Measurements from ENCODE around the gene SYNM. TPM values are rescaled to one million over a fixed set of nuclear protein-coding genes. Genes with fewer than 3 reads are reported as not detected.

Gene SYNM
- total and polyA plus RNA-seq, 2 experiments from 2014 or later: 9.7 to 13.8 TPM

DNA sequence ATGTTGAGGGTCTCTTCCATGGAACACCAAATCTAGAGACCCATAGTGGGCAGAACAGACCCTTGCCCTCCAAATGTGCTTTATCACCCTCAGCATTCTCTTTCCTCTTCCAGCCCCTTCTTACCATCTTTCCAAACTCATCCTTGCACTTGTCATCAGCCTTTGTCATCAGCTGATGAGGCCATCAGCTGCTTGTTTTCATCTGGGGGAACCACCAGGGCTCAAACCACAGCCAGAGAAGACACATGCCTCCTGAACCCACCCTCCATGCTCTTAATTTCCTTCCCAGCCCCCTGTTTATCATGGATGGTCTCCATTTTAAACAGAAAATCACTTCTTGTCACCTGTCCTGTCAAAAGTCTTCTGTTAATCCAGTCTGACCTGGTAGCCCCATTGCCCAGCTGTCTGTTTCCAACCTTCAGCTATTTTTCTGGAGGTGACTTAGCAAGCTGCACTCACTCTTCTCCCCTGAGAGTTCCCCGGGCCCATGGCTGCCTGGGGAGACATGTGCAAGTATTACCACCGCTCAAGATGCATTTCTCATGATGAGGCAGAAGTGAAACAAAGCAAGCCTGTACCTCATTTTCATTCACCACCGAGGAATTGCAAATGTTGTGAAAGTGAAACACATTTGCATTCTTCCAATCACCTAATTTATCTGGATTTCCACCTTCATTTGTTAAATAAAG lies 14.7 kb upstream of the SYNM start:
- no peak overlapping the region for H3K27ac ChIP-seq
- no peaks in the 10 kb centered on the region for H3K36me3 ChIP-seq (replicated peaks; ENCODE audit: insufficient read depth, low read depth)
- TF ChIP-seq EZH2 (IDR thresholded peaks at IDR 0.05; ENCODE audit: borderline replicate concordance): no peak
- TF ChIP-seq, protein P1, sequence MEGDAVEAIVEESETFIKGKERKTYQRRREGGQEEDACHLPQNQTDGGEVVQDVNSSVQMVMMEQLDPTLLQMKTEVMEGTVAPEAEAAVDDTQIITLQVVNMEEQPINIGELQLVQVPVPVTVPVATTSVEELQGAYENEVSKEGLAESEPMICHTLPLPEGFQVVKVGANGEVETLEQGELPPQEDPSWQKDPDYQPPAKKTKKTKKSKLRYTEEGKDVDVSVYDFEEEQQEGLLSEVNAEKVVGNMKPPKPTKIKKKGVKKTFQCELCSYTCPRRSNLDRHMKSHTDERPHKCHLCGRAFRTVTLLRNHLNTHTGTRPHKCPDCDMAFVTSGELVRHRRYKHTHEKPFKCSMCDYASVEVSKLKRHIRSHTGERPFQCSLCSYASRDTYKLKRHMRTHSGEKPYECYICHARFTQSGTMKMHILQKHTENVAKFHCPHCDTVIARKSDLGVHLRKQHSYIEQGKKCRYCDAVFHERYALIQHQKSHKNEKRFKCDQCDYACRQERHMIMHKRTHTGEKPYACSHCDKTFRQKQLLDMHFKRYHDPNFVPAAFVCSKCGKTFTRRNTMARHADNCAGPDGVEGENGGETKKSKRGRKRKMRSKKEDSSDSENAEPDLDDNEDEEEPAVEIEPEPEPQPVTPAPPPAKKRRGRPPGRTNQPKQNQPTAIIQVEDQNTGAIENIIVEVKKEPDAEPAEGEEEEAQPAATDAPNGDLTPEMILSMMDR (IDR thresholded peaks at IDR 0.05; ENCODE audit: poor library complexity): no peak
- TF ChIP-seq EZH2phosphoT487 (IDR thresholded peaks at IDR 0.05; ENCODE audit: low read depth, severe bottlenecking, unreplicated experiment): no peak
- no peak overlapping the region for H2AFZ ChIP-seq
- 62% methylated on average over 3 of the region's 3 CpGs for WGBS (ENCODE audit: low lambda C conversion rate, missing lambda C conversion rate)
- H3K9me3 ChIP-seq (ENCODE audit: low read depth): no peaks in the 10 kb centered on the region
- no peak overlapping the region for H3K4me2 ChIP-seq
- H3K79me2 ChIP-seq: no peaks in the 10 kb centered on the region
- no peaks in the 10 kb centered on the region for H3K27me3 ChIP-seq
- no peaks in the 10 kb centered on the region for H3K4me1 ChIP-seq (ENCODE audit: insufficient read depth)
- H4K20me1 ChIP-seq (ENCODE audit: insufficient read depth, poor library complexity, severe bottlenecking): no peaks in the 10 kb centered on the region
- H3K9me2 ChIP-seq (replicated peaks; ENCODE audit: insufficient read depth): no peaks in the 10 kb centered on the region
- no peak overlapping the region for H3K4me3 ChIP-seq
- no peak for DNase-seq (ENCODE audit: low spot score)

DNA sequence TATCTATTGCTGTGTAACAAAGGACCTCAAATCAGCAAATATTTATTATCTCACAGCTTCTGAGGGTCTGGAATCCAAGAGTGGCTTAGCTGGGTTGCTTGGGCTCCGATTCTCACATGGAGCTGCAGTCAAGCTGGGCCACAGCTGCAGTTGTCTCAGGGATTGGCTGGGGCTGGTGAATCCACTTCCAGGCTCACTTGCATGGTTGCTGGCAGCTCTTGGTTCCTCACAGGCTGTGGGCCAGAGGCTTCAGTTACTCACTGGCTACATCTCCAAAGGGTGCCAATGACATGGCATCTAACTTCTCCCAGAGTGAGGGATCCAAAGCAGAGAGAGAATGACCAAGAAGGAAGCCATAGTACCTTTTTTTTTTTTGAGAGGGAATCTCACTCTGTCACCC lies 13.9 kb upstream of the SYNM start:
- 93% methylated on average over 1 of the region's 1 CpG for WGBS (ENCODE audit: low lambda C conversion rate, missing lambda C conversion rate)
- H3K4me2 ChIP-seq: no peak overlapping the region

DNA sequence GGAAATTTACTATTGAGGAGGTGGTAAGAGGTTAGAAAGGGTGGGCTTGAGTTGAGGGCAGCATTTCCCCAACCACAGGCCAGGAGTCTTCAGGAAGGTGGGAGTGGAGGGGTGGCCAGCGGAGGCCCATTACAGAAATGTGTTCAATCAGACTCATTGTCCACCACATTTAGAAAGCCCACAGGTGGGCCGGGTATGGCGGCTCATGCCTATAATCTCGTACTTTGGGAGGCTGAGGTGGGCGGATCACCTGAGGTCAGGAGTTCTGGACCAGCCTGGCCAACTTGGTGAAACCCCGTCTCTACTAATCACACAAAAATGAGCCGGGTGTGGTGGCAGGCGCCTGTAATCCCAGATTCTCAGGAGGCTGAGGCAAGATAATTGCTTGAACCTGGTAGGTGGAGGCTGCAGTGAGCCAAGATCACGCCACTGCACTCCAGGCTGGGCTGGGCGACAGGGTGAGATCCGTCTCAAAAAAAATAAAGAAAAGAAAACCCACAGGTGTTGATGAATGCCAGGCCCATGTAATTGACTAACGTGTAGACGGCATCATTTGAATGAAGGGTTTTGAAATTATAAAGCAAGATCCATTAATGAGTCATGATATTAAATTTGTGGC lies 12.2 kb upstream of the SYNM start:
- WGBS (ENCODE audit: low lambda C conversion rate, missing lambda C conversion rate): 94% methylated on average over 13 of the region's 13 CpGs
- Histone ChIP-seq H3K4me2 (no peak overlapping the region), H3K9me3 (ENCODE audit: low read depth) (no peaks in the 10 kb centered on the region), H2AFZ (no peak overlapping the region), H4K20me1 (ENCODE audit: insufficient read depth, poor library complexity, severe bottlenecking) (no peaks in the 10 kb centered on the region), H3K36me3 (replicated peaks; ENCODE audit: insufficient read depth, low read depth) (no peaks in the 10 kb centered on the region), H3K4me1 (ENCODE audit: insufficient read depth) (no peaks in the 10 kb centered on the region), H3K4me3 (no peak overlapping the region), H3K27me3 (no peaks in the 10 kb centered on the region), H3K9me2 (replicated peaks; ENCODE audit: insufficient read depth) (no peaks in the 10 kb centered on the region), H3K79me2 (no peaks in the 10 kb centered on the region), H3K27ac (no peak overlapping the region)
- TF ChIP-seq, protein P1 (IDR thresholded peaks at IDR 0.05; ENCODE audit: poor library complexity): no peak
- no peak for TF ChIP-seq EZH2phosphoT487 (IDR thresholded peaks at IDR 0.05; ENCODE audit: low read depth, severe bottlenecking, unreplicated experiment)
- TF ChIP-seq EZH2 (IDR thresholded peaks at IDR 0.05; ENCODE audit: borderline replicate concordance): no peak
- DNase-seq (ENCODE audit: low spot score): no peak

More for the DNA sequence above, 13.9 kb upstream of the SYNM start:
- Histone ChIP-seq H3K4me1 (ENCODE audit: insufficient read depth) (no peaks in the 10 kb centered on the region), H3K27me3 (no peaks in the 10 kb centered on the region), H4K20me1 (ENCODE audit: insufficient read depth, poor library complexity, severe bottlenecking) (no peaks in the 10 kb centered on the region), H3K79me2 (no peaks in the 10 kb centered on the region), H3K27ac (no peak overlapping the region), H3K36me3 (replicated peaks; ENCODE audit: insufficient read depth, low read depth) (no peaks in the 10 kb centered on the region), H3K9me3 (ENCODE audit: low read depth) (no peaks in the 10 kb centered on the region), H3K4me3 (no peak overlapping the region), H3K9me2 (replicated peaks; ENCODE audit: insufficient read depth) (no peaks in the 10 kb centered on the region), H2AFZ (no peak overlapping the region)
- TF ChIP-seq, protein P1 (IDR thresholded peaks at IDR 0.05; ENCODE audit: poor library complexity): no peak
- TF ChIP-seq EZH2phosphoT487 (IDR thresholded peaks at IDR 0.05; ENCODE audit: low read depth, severe bottlenecking, unreplicated experiment) (no peak), EZH2 (IDR thresholded peaks at IDR 0.05; ENCODE audit: borderline replicate concordance) (no peak)
- DNase-seq (ENCODE audit: low spot score): no peak

Data from hepatocyte (in vitro differentiated cells).